Measurements from ENCODE around the gene POR. TPM values are rescaled to one million over a fixed set of nuclear protein-coding genes. Genes with fewer than 3 reads are reported as not detected.

POR gene
- total and polyA plus RNA-seq, 2 experiments from 2014 or later = 106 to 220 TPM

DNA sequence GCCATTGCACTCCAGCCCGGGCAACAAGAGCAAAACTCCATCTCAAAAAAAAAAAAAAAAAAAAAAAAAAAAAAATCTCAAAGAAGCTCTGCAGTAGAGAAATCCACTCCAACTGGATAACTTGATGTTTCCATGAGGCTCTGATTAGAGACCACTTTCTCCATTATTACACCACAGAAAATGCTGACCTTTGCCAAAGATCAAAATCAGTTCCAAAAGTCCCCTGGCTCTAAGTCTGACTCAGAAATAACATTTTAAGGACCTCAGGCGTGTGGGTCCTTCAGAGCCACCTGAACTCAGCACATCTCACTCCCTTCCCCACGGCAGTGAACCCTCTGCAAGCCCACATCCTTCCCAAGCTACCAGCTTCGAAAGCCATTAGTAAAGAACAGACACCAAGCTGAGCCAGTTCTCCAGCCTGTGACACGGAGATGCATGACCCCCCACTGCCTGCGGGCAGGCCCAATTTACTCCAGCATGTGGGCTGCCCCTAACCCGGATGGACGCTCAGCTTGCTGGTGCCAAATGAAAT lies 93.3 kb downstream of the POR start:
- Histone ChIP-seq H4K20me1 (ENCODE audit: insufficient read depth, poor library complexity, severe bottlenecking) (no peaks in the 10 kb centered on the region), H3K9me2 (replicated peaks; ENCODE audit: insufficient read depth) (no peaks in the 10 kb centered on the region), H3K36me3 (replicated peaks; ENCODE audit: insufficient read depth, low read depth) (no peaks in the 10 kb centered on the region), H3K9me3 (ENCODE audit: low read depth) (no peaks in the 10 kb centered on the region), H3K4me3 (no peak overlapping the region), H2AFZ (no peak overlapping the region), H3K27ac (no peak overlapping the region), H3K4me1 (ENCODE audit: insufficient read depth) (no peaks in the 10 kb centered on the region), H3K27me3 (no peaks in the 10 kb centered on the region), H3K79me2 (no peaks in the 10 kb centered on the region), H3K4me2 (no peak overlapping the region)
- TF ChIP-seq CTCF (IDR thresholded peaks at IDR 0.05; ENCODE audit: poor library complexity) (no peak), EZH2phosphoT487 (IDR thresholded peaks at IDR 0.05; ENCODE audit: low read depth, severe bottlenecking, unreplicated experiment) (no peak), EZH2 (IDR thresholded peaks at IDR 0.05; ENCODE audit: borderline replicate concordance) (no peak)
- DNase-seq (ENCODE audit: low spot score) = no peak
- 83% methylated on average over 8 of the region's 8 CpGs for WGBS (ENCODE audit: low lambda C conversion rate, missing lambda C conversion rate)

DNA sequence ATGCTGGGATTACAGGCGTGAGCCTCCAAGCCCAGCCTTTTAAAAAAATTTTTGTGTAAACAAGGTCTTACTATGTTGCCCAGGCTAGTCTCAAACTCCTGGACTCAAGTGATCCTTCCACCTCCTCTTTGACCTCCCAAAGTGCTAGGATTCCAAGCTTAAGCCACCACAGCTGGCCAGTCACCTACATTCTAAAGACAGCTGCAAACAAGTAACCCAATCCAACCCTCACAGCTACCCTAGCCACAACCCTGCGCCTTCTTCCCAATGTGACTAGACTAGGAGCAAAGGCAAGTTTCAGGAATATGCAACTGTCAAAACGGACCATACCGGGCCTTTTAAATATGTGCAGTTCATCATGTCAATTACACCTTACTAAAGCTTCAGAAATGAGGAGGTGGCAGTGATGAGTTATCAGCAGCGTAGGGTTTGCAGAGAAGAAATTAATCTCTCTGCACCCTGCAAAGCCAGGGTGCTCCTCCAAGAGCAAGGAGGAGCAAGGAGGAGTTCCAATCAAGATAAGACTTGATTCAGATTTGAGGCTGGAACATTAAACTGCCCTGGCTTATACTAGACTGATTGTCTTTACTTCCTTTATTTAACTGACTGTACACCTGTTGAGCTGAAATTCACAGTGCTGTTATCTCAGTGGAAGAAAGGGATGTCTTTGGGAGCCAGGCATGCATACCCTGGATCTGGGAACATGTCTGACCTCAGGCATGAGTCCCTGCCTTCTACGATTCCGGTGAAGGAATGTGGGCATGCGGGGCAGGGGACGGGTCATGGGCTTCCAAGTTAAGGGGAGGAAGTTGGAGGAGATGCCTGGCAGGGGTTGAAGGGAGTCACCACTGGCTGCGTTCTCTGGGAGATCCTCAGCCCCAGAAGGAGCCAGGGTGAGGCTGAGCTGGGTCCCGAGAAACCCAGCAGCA lies 95.0 kb downstream of the POR start:
- H3K27ac ChIP-seq = no peak overlapping the region
- DNase-seq (ENCODE audit: low spot score) = no peak
- H3K9me2 ChIP-seq (replicated peaks; ENCODE audit: insufficient read depth) = no peaks in the 10 kb centered on the region
- no peaks in the 10 kb centered on the region for H3K4me1 ChIP-seq (ENCODE audit: insufficient read depth)
- no peaks in the 10 kb centered on the region for H4K20me1 ChIP-seq (ENCODE audit: insufficient read depth, poor library complexity, severe bottlenecking)
- 90% methylated on average over 11 of the region's 11 CpGs for WGBS (ENCODE audit: low lambda C conversion rate, missing lambda C conversion rate)
- H2AFZ ChIP-seq = no peak overlapping the region
- H3K79me2 ChIP-seq = no peaks in the 10 kb centered on the region
- no peaks in the 10 kb centered on the region for H3K27me3 ChIP-seq
- H3K4me3 ChIP-seq = no peak overlapping the region
- no peaks in the 10 kb centered on the region for H3K9me3 ChIP-seq (ENCODE audit: low read depth)
- no peaks in the 10 kb centered on the region for H3K36me3 ChIP-seq (replicated peaks; ENCODE audit: insufficient read depth, low read depth)
- no peak overlapping the region for H3K4me2 ChIP-seq
- TF ChIP-seq EZH2 (IDR thresholded peaks at IDR 0.05; ENCODE audit: borderline replicate concordance) = no peak
- no peak for TF ChIP-seq EZH2phosphoT487 (IDR thresholded peaks at IDR 0.05; ENCODE audit: low read depth, severe bottlenecking, unreplicated experiment)
- no peak for TF ChIP-seq CTCF (IDR thresholded peaks at IDR 0.05; ENCODE audit: poor library complexity)

- WGBS (ENCODE audit: low lambda C conversion rate, missing lambda C conversion rate) = 49% methylated on average over 8 of the region's 8 CpGs
- no peaks in the 10 kb centered on the region for H3K36me3 ChIP-seq (replicated peaks; ENCODE audit: insufficient read depth, low read depth)
Measured at GRCh38 chr7:76011442-76011861, 96.5 kb downstream of the POR start.

More at GRCh38 chr7:76011442-76011861, 96.5 kb downstream of the POR start:
- H3K9me3 ChIP-seq (ENCODE audit: low read depth) = no peaks in the 10 kb centered on the region
- H2AFZ ChIP-seq = no peak overlapping the region
- peaks cover 2% of the 10 kb centered on the region for H4K20me1 ChIP-seq (ENCODE audit: insufficient read depth, poor library complexity, severe bottlenecking)
- no peaks in the 10 kb centered on the region for H3K9me2 ChIP-seq (replicated peaks; ENCODE audit: insufficient read depth)
- peak; percentile 46 for DNase-seq (ENCODE audit: low spot score)
- no peak for TF ChIP-seq EZH2 (IDR thresholded peaks at IDR 0.05; ENCODE audit: borderline replicate concordance)
- peak overlapping the region; percentile 77 for H3K27ac ChIP-seq
- no peaks in the 10 kb centered on the region for H3K79me2 ChIP-seq
- H3K4me3 ChIP-seq = no peak overlapping the region
- H3K27me3 ChIP-seq = no peaks in the 10 kb centered on the region
- no peaks in the 10 kb centered on the region for H3K4me1 ChIP-seq (ENCODE audit: insufficient read depth)
- H3K4me2 ChIP-seq = peak overlapping the region; percentile 1
